ENCODE results near the gene PCSK5. TPM values are rescaled to one million over a fixed set of nuclear protein-coding genes. Genes with fewer than 3 reads are reported as not detected.

Gene PCSK5
- total RNA-seq, 2 donors from 2014 or later, result 41.2 to 63.7 TPM

DNA sequence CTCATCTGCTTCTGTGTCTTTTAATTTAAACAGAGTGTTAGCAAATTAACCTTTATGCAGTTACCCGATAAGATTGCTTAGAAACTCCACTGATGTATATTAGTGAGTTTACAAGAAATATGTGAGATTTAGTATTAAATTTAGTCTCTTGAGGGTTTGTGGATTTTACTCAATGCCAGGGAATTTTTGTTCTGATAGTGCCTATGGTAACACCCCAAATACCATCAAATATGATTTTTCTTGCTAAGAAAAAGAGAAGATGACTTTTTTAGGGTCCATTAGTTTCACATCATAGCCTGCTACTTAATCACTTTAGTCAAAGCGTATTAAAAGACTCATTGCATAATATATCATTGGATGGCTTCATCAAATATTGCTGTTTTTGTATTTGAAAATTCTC lies 224.9 kb downstream of the PCSK5 start:
- no peaks in the 10 kb centered on the region for H3K27me3 ChIP-seq (replicated peaks; ENCODE audit: insufficient read depth)
- TF ChIP-seq, protein P1, sequence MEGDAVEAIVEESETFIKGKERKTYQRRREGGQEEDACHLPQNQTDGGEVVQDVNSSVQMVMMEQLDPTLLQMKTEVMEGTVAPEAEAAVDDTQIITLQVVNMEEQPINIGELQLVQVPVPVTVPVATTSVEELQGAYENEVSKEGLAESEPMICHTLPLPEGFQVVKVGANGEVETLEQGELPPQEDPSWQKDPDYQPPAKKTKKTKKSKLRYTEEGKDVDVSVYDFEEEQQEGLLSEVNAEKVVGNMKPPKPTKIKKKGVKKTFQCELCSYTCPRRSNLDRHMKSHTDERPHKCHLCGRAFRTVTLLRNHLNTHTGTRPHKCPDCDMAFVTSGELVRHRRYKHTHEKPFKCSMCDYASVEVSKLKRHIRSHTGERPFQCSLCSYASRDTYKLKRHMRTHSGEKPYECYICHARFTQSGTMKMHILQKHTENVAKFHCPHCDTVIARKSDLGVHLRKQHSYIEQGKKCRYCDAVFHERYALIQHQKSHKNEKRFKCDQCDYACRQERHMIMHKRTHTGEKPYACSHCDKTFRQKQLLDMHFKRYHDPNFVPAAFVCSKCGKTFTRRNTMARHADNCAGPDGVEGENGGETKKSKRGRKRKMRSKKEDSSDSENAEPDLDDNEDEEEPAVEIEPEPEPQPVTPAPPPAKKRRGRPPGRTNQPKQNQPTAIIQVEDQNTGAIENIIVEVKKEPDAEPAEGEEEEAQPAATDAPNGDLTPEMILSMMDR (IDR thresholded peaks at IDR 0.05), result no peak

DNA sequence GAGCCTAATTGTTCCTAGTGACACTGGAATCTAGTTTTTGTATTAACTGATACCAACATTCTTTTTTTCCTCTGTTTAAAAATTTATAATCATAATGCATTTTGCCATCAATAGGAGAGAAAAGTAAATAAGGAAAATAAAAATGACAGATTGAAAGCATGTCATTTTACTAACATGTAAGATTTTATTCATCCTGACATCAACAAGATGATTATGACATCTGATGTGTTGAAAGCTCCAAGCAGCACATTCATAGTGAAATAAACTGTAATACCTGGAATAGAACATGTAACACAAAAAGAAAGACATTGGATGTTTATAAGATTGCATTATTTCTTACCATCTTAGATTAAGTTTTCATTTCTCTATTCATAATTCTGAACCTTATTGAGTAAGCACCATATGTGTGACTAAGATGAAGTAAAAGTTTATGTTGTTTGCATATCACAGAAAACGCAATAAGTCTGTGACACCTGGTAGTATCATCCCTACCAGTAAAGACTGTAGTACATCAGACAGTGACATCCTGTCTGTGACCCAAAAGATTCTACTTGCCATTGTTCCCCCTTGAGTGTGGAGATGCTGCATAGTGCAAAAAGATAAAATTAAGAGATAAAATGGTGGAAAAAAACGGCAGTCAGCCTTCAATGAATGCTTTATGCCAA lies 225.6 kb downstream of the PCSK5 start:
- peak overlapping the region; percentile 71 to 73 for H3K27ac ChIP-seq
- H3K4me3 ChIP-seq, result no peak overlapping the region
- ATAC-seq (ENCODE audit: insufficient number of reproducible peaks, low FRiP score, low read depth) (no peak), DNase-seq (ENCODE audit: low spot score) (no peak)
- H3K27me3 ChIP-seq (replicated peaks; ENCODE audit: insufficient read depth), result no peaks in the 10 kb centered on the region
- H3K4me1 ChIP-seq (ENCODE audit: control insufficient read depth in 1 of 2, low read depth in 2 of 2), result peaks cover 45 to 58% of the 10 kb centered on the region in 2 donors
- TF ChIP-seq, protein P1 (IDR thresholded peaks at IDR 0.05), result no peak
- no peaks in the 10 kb centered on the region for H3K9me3 ChIP-seq
- H3K36me3 ChIP-seq, result no peaks in the 10 kb centered on the region

More for the DNA sequence above, 224.9 kb downstream of the PCSK5 start:
- Histone ChIP-seq H3K4me3 (no peak overlapping the region), H3K9me3 (no peaks in the 10 kb centered on the region), H3K36me3 (no peaks in the 10 kb centered on the region), H3K27ac (peak overlapping the region; percentile 71 to 73), H3K4me1 (ENCODE audit: control insufficient read depth in 1 of 2, low read depth in 2 of 2) (peaks cover 42 to 60% of the 10 kb centered on the region in 2 donors)
- ATAC-seq (ENCODE audit: insufficient number of reproducible peaks, low FRiP score, low read depth), result no peak
- DNase-seq (ENCODE audit: low spot score), result no peak

DNA sequence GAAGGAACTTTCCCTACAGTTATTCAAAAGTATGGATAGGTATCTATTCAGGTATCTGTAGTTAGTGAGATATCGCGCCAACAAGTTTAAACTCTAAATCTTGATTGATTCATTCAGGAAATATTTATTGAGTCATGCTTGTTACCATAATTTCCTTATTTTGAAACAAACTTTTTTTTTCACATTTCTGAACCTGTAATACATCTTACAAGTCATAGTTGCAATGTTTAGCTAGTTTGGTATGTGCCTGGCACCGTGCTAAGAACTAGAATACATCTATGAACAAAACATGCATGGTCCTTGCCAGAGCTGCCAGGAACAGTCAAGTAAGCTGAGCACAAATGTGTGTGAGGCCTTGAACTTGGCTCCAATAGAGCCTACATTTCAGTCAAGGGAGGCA lies 226.4 kb downstream of the PCSK5 start:
- Histone ChIP-seq H3K36me3 (no peaks in the 10 kb centered on the region), H3K4me3 (no peak overlapping the region), H3K27ac (peak overlapping the region; percentile 71 to 73), H3K9me3 (no peaks in the 10 kb centered on the region), H3K4me1 (ENCODE audit: control insufficient read depth in 1 of 2, low read depth in 2 of 2) (peaks cover 46 to 53% of the 10 kb centered on the region in 2 donors), H3K27me3 (replicated peaks; ENCODE audit: insufficient read depth) (no peaks in the 10 kb centered on the region)
- TF ChIP-seq, protein P1 (IDR thresholded peaks at IDR 0.05), result no peak
- DNase-seq (ENCODE audit: low spot score), result peak; percentile 83
- peak; percentile 82 for ATAC-seq (ENCODE audit: insufficient number of reproducible peaks, low FRiP score, low read depth)

DNA sequence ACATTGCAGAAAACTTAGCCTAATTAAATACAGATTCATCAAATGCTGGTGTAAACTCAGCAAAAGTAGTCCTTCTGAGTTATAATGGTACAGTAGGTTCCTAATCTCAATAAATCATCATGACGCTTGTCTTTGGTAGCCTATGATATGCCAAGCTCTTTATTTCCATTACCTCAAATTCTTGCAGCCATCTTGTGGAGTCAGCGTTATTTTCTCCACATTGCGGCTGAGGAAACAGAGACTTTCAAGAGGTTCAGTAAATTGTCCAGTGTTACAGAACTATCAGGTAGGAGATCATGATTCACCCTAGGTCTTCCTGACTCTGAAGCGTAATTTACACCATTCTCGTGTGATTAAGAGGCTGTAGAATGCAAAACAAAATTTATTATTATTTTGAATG lies 237.2 kb downstream of the PCSK5 start:
- no peaks in the 10 kb centered on the region for H3K36me3 ChIP-seq
- H3K27ac ChIP-seq, result no peak overlapping the region
- H3K4me3 ChIP-seq, result no peak overlapping the region
- TF ChIP-seq, protein P1 (IDR thresholded peaks at IDR 0.05), result no peak
- ATAC-seq (ENCODE audit: insufficient number of reproducible peaks, low FRiP score, low read depth) (no peak), DNase-seq (ENCODE audit: low spot score) (no peak)
- no peaks in the 10 kb centered on the region for H3K4me1 ChIP-seq (ENCODE audit: control insufficient read depth in 1 of 2, low read depth in 2 of 2)
- H3K27me3 ChIP-seq (replicated peaks; ENCODE audit: insufficient read depth), result no peaks in the 10 kb centered on the region
- H3K9me3 ChIP-seq, result no peaks in the 10 kb centered on the region

DNA sequence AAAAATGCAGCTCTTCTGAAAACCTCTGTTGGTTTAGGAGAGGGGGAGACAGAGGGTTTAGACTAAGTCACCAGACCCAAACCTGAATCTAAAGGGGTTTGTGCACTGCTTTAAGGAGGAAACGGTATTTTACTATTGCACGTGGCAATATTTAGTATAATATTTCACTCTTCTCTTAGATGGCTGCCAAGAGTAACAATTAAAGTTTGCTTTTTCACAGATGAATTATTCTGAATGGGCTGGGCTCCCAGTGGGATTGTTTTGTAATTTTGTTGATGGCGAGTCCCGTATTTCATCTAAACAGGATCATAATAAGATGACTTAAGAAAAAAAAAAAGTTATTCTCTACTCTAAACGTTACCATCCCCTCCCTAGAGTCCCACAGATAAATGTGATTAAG lies 245.4 kb downstream of the PCSK5 start:
- Histone ChIP-seq H3K4me1 (ENCODE audit: control insufficient read depth in 1 of 2, low read depth in 2 of 2) (peaks cover 3 to 14% of the 10 kb centered on the region in 2 donors), H3K27ac (no peak overlapping the region), H3K27me3 (replicated peaks; ENCODE audit: insufficient read depth) (no peaks in the 10 kb centered on the region), H3K4me3 (no peak overlapping the region), H3K36me3 (no peaks in the 10 kb centered on the region), H3K9me3 (no peaks in the 10 kb centered on the region)
- no peak for ATAC-seq (ENCODE audit: insufficient number of reproducible peaks, low FRiP score, low read depth)
- no peak for DNase-seq (ENCODE audit: low spot score)
- TF ChIP-seq, protein P1 (IDR thresholded peaks at IDR 0.05), result no peak

Data from thoracic aorta (tissue), 2 donors.